Activated B cell treated with CpG ODN at 0.5 μM for 24 hours (primary cell): ENCODE data around the gene MCM7. TPM values are rescaled to one million over a fixed set of nuclear protein-coding genes. Genes with fewer than 3 reads are reported as not detected.

Source experiments
- ATAC-seq: fragments of 200-7000 bp; cut with Tn5 transposase; one replicate; pipeline ENCODE4 v1.10.0; 2021; ENCODE audit warnings: low read depth, mild to moderate bottlenecking, moderate library complexity
- CTCF ChIA-PET: fragments of 350-600 bp; sonication (Branson Sonifier 250); formaldehyde crosslinking; loops from one replicate; lab custom pipeline; 2021; ENCODE audit warnings: antibody characterized with exemption; lab: Charles Lee
- POLR2A ChIA-PET: fragments of 350-600 bp; sonication (Branson Sonifier 250); formaldehyde crosslinking; loops from one replicate; lab custom pipeline; 2021; ENCODE audit warnings: antibody characterized with exemption; lab: Charles Lee
- DNase-seq: peaks from one replicate; pipeline ENCODE4 v3.0.0; 2022
- H3K27ac Mint-ChIP-seq: one replicate; pipeline ENCODE4 v1.8.0; 2020; ENCODE audit warnings: mixed read lengths
- H3K27me3 Mint-ChIP-seq: one replicate; pipeline ENCODE4 v1.8.0; 2021; ENCODE audit warnings: mixed read lengths
- H3K36me3 Mint-ChIP-seq: one replicate; pipeline ENCODE4 v1.8.0; 2021; ENCODE audit warnings: low read depth, mixed read lengths
- H3K4me1 Mint-ChIP-seq: one replicate; pipeline ENCODE4 v1.8.0; 2021; ENCODE audit warnings: mixed read lengths
- H3K4me3 Mint-ChIP-seq: one replicate; pipeline ENCODE4 v1.8.0; 2020; ENCODE audit warnings: mild to moderate bottlenecking, mixed read lengths
- H3K9me3 Mint-ChIP-seq: one replicate; pipeline ENCODE4 v1.8.0; 2020; ENCODE audit warnings: mixed read lengths
- CTCF ChIP-seq: fragments of 200-600 bp; IDR thresholded peaks from one replicate; pipeline ENCODE4 v1.8.0; 2022; ENCODE audit warnings: antibody characterized with exemption, mild to moderate bottlenecking
- intact Hi-C: fragments of 100-400 bp; cut with micrococcal nuclease; formaldehyde crosslinking; loops from one replicate; pipeline ENCODE4 v1.15.1; 2024
- total RNA-seq: library from RNA; stranded (reverse); gene quantifications from 2 replicates; pipeline ENCODE4 v1.2.3, GENCODE V29; 2022

The MCM7 gene
- total RNA-seq, 1 donor from 2014 or later, result 99.7 TPM

GRCh38 chr7:100119072-100119969, 18.1 kb upstream of the MCM7 start, which contains the start of the genes CNPY4 and TAF6:
TSS of gene CNPY4 (plus strand) at chr7:100119634. CDS start at chr7:100119745, 111 bp downstream.
TSS of gene TAF6 (minus strand) at chr7:100119358. CDS start at chr7:100114209, 5,149 bp downstream.
- Mint-ChIP-seq H3K4me3 (peak within 1 kb of the TSS; percentile 98), H3K9me3 (no peaks in the 10 kb centered on the region), H3K27ac (peak within 1 kb of the TSS; percentile 99), H3K4me1 (peaks cover 31% of the 10 kb centered on the region), H3K36me3 (peaks cover 11% of the 10 kb centered on the region), H3K27me3 (no peaks in the 10 kb centered on the region)
- DNase-seq (peak; percentile 88), ATAC-seq (peak; percentile 86)
- ChIA-PET POLR2A (interaction anchor here (0.9 to 1.9 kb wide), 3 partner anchors 18 to 58 kb away, joined by 3 to 17 read pairs (median 4); partner anchors contain the start of genes AP4M1, GPC2, MCM7 and STAG3), CTCF (interaction anchor here (0.7 kb wide), 1 partner anchor 12 kb away, joined by 3 read pairs; no protein-coding TSS in a partner anchor)
- no peak for TF ChIP-seq CTCF
- intact Hi-C loops, result loop anchor here (1.0 to 2.0 kb wide), 4 partner anchors 8 to 201 kb away; partner anchors contain the start of genes AP4M1, MCM7 and TRIM4

GRCh38 chr7:100118388-100119071, 17.3 kb upstream of the MCM7 start:
- peaks cover 29% of the 10 kb centered on the region for H3K4me1 Mint-ChIP-seq
- peak overlapping the region; percentile 98 for H3K4me3 Mint-ChIP-seq
- peak overlapping the region; percentile 99 for H3K27ac Mint-ChIP-seq
- no peak for ATAC-seq
- H3K36me3 Mint-ChIP-seq, result peaks cover 16% of the 10 kb centered on the region
- intact Hi-C loops, result loop anchor here (1.0 to 2.0 kb wide), 4 partner anchors 9 to 200 kb away; partner anchors contain the start of genes AP4M1, MCM7 and TRIM4
- no peak for TF ChIP-seq CTCF
- CTCF ChIA-PET, result no interaction called here
- POLR2A ChIA-PET, result no interaction called here
- H3K27me3 Mint-ChIP-seq, result no peaks in the 10 kb centered on the region
- no peaks in the 10 kb centered on the region for H3K9me3 Mint-ChIP-seq
- DNase-seq, result no peak

- POLR2A ChIA-PET, result interaction anchor here (0.7 kb wide), 1 partner anchor 267 kb away, joined by 3 read pairs; no protein-coding TSS in a partner anchor
- no peak for TF ChIP-seq CTCF
- CTCF ChIA-PET, result interaction anchor here (1.6 kb wide), 1 partner anchor 11 kb away, joined by 3 read pairs; the partner anchor contains the start of gene MBLAC1
- Mint-ChIP-seq H3K9me3 (no peaks in the 10 kb centered on the region), H3K4me1 (peaks cover 19% of the 10 kb centered on the region), H3K4me3 (no peak overlapping the region), H3K27me3 (no peaks in the 10 kb centered on the region), H3K27ac (no peak overlapping the region), H3K36me3 (peaks cover 48% of the 10 kb centered on the region)
- ATAC-seq (no peak), DNase-seq (no peak)
- intact Hi-C loops, result no loop called here
These were observed 13.8 kb upstream of the MCM7 start for GRCh38 chr7:100115026-100115425.

GRCh38 chr7:100111914-100112313, 10.7 kb upstream of the MCM7 start:
- Mint-ChIP-seq H3K27me3 (no peaks in the 10 kb centered on the region), H3K4me1 (peaks cover 3% of the 10 kb centered on the region), H3K36me3 (peaks cover 67% of the 10 kb centered on the region), H3K4me3 (no peak overlapping the region), H3K9me3 (no peaks in the 10 kb centered on the region), H3K27ac (no peak overlapping the region)
- DNase-seq (no peak), ATAC-seq (no peak)
- no peak for TF ChIP-seq CTCF
- intact Hi-C loops, result no loop called here
- CTCF ChIA-PET, result no interaction called here
- POLR2A ChIA-PET, result interaction anchor here (3.1 kb wide), 1 partner anchor 11 kb away, joined by 13 read pairs; the partner anchor contains the start of genes AP4M1 and MCM7
